ENCODE data around the gene PAIP1. TPM values are rescaled to one million over a fixed set of nuclear protein-coding genes. Genes with fewer than 3 reads are reported as not detected.
A peak's percentile ranks its signal among the peaks of the same experiment; 100 is the strongest.

Gene PAIP1, protein sequence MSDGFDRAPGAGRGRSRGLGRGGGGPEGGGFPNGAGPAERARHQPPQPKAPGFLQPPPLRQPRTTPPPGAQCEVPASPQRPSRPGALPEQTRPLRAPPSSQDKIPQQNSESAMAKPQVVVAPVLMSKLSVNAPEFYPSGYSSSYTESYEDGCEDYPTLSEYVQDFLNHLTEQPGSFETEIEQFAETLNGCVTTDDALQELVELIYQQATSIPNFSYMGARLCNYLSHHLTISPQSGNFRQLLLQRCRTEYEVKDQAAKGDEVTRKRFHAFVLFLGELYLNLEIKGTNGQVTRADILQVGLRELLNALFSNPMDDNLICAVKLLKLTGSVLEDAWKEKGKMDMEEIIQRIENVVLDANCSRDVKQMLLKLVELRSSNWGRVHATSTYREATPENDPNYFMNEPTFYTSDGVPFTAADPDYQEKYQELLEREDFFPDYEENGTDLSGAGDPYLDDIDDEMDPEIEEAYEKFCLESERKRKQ
- total RNA-seq = 10 to 100 TPM; 55.5 to 73.5 (median 65.2) TPM

DNA sequence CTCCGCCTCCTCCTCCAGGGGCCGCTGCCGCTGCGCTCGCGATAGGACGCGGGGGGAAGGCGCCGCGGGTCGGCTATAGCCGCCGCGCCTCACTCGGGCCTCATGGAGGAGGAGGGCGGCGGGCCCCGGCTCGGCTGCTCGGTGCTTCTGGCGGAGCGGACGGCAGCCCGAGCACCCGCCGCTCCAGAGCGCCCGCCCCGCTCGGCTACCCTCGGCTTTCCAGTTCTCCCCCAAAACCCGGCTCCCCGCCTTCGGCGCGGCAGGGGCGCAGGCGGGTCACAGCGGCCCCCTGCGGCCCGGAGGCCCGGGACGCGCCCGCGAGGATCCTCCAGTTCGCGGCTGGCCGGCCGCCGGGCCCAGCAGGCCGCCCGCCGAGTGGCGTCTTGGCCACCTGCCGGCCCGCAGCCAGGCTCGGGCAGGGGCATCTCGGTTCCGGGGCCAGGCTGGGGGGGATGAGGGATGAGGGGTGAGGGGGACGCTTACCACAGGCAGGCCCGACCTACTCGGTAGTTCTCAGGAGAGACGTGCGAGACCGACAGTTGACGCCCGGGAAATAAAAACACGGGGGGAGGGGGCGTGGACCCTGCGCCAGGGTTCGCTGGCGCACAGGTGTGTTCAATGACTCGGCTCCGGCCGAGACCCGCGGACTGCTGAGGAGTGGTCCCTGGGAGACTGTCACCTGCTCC is at the start of gene PAIP1:
Gene PAIP1 (minus strand): TSS at position 221 of the 686 bp plus-strand sequence. CDS start 231 bp downstream, outside the sequence.
- TF ChIP-seq POLR2A (IDR thresholded peaks at IDR 0.05) = peak in 1 of 2 donors; percentile 42
- no peak for TF ChIP-seq EP300 (IDR thresholded peaks at IDR 0.05)
- TF ChIP-seq, protein P1, sequence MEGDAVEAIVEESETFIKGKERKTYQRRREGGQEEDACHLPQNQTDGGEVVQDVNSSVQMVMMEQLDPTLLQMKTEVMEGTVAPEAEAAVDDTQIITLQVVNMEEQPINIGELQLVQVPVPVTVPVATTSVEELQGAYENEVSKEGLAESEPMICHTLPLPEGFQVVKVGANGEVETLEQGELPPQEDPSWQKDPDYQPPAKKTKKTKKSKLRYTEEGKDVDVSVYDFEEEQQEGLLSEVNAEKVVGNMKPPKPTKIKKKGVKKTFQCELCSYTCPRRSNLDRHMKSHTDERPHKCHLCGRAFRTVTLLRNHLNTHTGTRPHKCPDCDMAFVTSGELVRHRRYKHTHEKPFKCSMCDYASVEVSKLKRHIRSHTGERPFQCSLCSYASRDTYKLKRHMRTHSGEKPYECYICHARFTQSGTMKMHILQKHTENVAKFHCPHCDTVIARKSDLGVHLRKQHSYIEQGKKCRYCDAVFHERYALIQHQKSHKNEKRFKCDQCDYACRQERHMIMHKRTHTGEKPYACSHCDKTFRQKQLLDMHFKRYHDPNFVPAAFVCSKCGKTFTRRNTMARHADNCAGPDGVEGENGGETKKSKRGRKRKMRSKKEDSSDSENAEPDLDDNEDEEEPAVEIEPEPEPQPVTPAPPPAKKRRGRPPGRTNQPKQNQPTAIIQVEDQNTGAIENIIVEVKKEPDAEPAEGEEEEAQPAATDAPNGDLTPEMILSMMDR (IDR thresholded peaks at IDR 0.05) = peak; percentile 50 to 89 (median 76)

DNA sequence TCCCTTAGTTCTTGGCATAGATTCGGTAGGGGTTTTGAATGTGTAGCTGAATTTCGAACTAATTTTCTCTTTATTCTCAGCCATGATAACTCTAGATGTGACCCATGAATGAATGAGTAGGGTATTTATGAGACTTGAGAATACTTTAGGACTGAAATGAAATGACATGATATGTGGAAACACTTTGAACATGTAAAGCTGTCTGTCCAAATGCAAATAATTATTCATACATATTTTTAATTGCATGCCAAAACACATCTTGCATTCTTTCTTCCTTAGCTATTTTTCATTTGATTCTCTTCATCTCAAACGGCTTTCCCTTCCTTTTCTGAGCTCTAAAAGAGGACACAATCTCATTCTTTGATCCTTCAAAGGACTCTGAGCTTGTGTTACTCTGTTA is 49.5 kb upstream of the PAIP1 start:
- Histone ChIP-seq H3K27me3 (no peaks in the 10 kb centered on the region), H3K9me3 (no peaks in the 10 kb centered on the region), H3K4me1 (peaks cover 0 to 23% (median 4%) of the 10 kb centered on the region in 4 donors), H3K27ac (no peak overlapping the region), H3K36me3 (peaks cover 0 to 29% (median 0%) of the 10 kb centered on the region in 3 donors), H3K4me3 (no peak overlapping the region)
- DNase-seq (ENCODE audit: low spot score in 2 of 2) = no peak
- WGBS, 2 donors = 71% methylated on average over 3 of the region's 3 CpGs
- TF ChIP-seq, protein P1 (IDR thresholded peaks at IDR 0.05) = no peak

More for the DNA sequence above, at the start of gene PAIP1:
- Histone ChIP-seq H3K9me3 (no peaks in the 10 kb centered on the region), H3K27me3 (no peaks in the 10 kb centered on the region), H3K4me1 (peaks cover 0 to 40% (median 18%) of the 10 kb centered on the region in 4 donors), H3K27ac (peak within 1 kb of the TSS; percentile 81 to 97 (median 96)), H3K4me3 (peak within 1 kb of the TSS; percentile 61 to 99 (median 79)), H3K36me3 (peaks cover 0 to 14% (median 0%) of the 10 kb centered on the region in 3 donors)
- peak; percentile 54 to 57 for DNase-seq (ENCODE audit: low spot score in 2 of 2)
- 1% methylated on average over 19 to 25 of the region's 79 CpGs for WGBS, 2 donors

DNA sequence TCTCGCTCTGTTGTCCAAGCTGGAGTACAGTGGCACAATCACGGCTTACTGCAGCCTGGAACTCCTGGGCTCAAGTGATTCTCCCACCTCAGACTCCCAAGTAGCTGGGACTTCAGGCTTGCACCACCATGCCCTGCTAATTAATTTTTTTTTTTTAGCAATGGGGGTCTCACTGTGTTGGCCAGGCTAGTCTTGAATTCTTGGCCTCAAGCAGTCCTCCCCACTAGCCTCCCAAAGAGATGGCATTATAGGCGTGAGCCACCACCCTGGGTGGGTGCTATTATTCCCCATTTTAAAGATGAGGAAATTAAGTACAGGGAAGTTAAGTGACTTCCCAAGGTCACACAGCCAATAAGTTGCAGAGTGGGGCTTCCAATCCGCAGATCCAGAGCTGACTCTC is 47.8 kb upstream of the PAIP1 start:
- H3K4me3 ChIP-seq = peak overlapping the region in 1 of 4 donors; percentile 60
- H3K9me3 ChIP-seq = no peaks in the 10 kb centered on the region

DNA sequence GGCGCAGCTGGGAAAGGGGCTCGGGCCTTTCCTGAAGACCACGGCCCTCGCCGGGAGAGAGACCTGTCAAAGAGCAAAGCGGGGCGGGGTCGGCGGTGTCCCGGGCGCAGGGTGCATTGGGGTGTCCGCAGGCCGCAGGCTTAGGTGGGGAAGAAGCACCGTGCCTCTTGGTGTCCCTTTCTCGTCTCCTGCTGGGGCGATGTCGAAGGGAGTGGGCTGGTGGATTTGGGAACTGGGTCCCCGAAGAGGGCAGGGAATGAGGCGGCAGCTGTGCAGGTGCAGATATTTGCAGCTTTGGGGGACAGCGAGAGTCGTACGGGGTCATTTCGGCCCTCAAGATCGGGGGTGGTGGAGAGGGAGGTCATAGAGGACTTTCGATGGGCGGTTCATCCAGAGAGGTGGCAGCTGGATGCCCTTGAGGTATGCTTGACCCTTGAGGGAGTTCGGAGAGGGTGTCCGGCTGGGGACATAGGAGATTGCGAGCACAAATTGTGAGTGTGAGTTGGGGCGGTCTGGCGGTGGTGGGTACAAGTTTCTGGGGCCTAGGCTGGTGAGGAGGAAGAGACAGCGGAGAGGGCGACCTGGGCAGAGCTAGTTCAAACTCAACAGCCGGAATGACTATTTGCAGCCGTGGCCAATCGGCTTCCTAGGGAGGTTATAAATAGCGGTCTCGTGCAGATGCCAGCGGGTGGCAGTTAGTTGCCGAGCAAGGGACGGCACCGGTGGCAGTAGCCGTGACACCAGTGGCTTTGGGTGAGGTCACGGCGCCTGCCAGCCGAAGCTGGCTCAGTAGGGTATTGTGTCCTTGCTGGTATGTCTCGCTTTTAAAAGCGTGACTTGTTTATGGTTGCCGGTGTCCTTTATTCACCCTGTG is 46.7 kb upstream of the PAIP1 start:
- H3K4me3 ChIP-seq = peak overlapping the region; percentile 53 to 96 (median 72)
- 1 to 2% methylated on average over 39 to 48 of the region's 49 CpGs for WGBS, 2 donors

More for the DNA sequence above, 47.8 kb upstream of the PAIP1 start:
- Histone ChIP-seq H3K27ac (no peak overlapping the region), H3K4me1 (peaks cover 0 to 26% (median 4%) of the 10 kb centered on the region in 4 donors), H3K36me3 (peaks cover 0 to 13% (median 0%) of the 10 kb centered on the region in 3 donors), H3K27me3 (no peaks in the 10 kb centered on the region)
- DNase-seq (ENCODE audit: low spot score in 2 of 2) = no peak
- 83 to 96% methylated on average over 4 of the region's 4 CpGs for WGBS, 2 donors
- TF ChIP-seq, protein P1 (IDR thresholded peaks at IDR 0.05) = no peak
- no peak for TF ChIP-seq EP300 (IDR thresholded peaks at IDR 0.05)
- no peak for TF ChIP-seq POLR2A (IDR thresholded peaks at IDR 0.05)

More for the DNA sequence above, 46.7 kb upstream of the PAIP1 start:
- peak; percentile 19 for DNase-seq (ENCODE audit: low spot score in 2 of 2)
- Histone ChIP-seq H3K36me3 (peaks cover 0 to 8% (median 0%) of the 10 kb centered on the region in 3 donors), H3K27ac (peak overlapping the region; percentile 62 to 93 (median 87)), H3K4me1 (peaks cover 0 to 26% (median 4%) of the 10 kb centered on the region in 4 donors), H3K9me3 (no peaks in the 10 kb centered on the region), H3K27me3 (no peaks in the 10 kb centered on the region)
- TF ChIP-seq EP300 (IDR thresholded peaks at IDR 0.05) (no peak), POLR2A (IDR thresholded peaks at IDR 0.05) (no peak)
- TF ChIP-seq, protein P1 (IDR thresholded peaks at IDR 0.05) = no peak

Data from tibial nerve (tissue), 4 donors.